Fibroblast of lung (primary cell): ENCODE measurements around the gene ERFL. TPM values are rescaled to one million over a fixed set of nuclear protein-coding genes. Genes with fewer than 3 reads are reported as not detected.

Experiments used
- DNase-seq, 2 donors: peaks; one replicate each; pipeline versions ENCODE4 v3.0.0 to v3.0.0-alpha.2; 2010; ENCODE audit warnings: low read depth in 2 of 2
- H2AFZ ChIP-seq: 2 replicates; pipeline ENCODE4 v1.5.1; 2012; ENCODE audit warnings: low read length, control low read depth, inconsistent platforms
- H3K27ac ChIP-seq: 2 replicates; pipeline ENCODE4 v1.5.1; 2011; ENCODE audit warnings: low read length, control low read depth; ENCODE audit not compliant: insufficient read depth
- H3K27me3 ChIP-seq: 2 replicates; pipeline ENCODE4 v1.5.1; 2011; ENCODE audit warnings: mild to moderate bottlenecking, low read length; ENCODE audit not compliant: control insufficient read depth, insufficient read depth
- H3K36me3 ChIP-seq: 2 replicates; pipeline ENCODE4 v1.5.1; 2011; ENCODE audit warnings: low read length; ENCODE audit not compliant: control insufficient read depth, insufficient read depth
- H3K4me1 ChIP-seq: 2 replicates; pipeline ENCODE4 v1.5.1; 2011; ENCODE audit warnings: low read length; ENCODE audit not compliant: control insufficient read depth, insufficient read depth; ENCODE audit errors: extremely low read depth
- H3K4me2 ChIP-seq: 2 replicates; pipeline ENCODE4 v1.5.1; 2011; ENCODE audit warnings: low read length, control low read depth; ENCODE audit not compliant: insufficient read depth; ENCODE audit errors: extremely low read depth
- H3K4me3 ChIP-seq, 4 experiments: fragments of 200-600 bp in 1 of 4; sonication (generic) in 1 of 4; replicated peaks in 1 of 4; 2 replicates each; pipeline ENCODE4 v1.5.1; 2011 to 2016; ENCODE audit warnings: low read length in 4 of 4, low read depth in 3 of 4, mild to moderate bottlenecking in 3 of 4, control low read depth in 2 of 4, inconsistent platforms in 1 of 4, mixed read lengths in 1 of 4; ENCODE audit not compliant: insufficient read depth in 1 of 4; ENCODE audit errors: control extremely low read depth in 1 of 4
- H3K79me2 ChIP-seq: 2 replicates; pipeline ENCODE4 v1.5.1; 2012; ENCODE audit warnings: mild to moderate bottlenecking, low read length, inconsistent platforms; ENCODE audit not compliant: control insufficient read depth, insufficient read depth
- H3K9ac ChIP-seq: 2 replicates; pipeline ENCODE4 v1.5.1; 2011; ENCODE audit warnings: mild to moderate bottlenecking, low read length, control low read depth; ENCODE audit not compliant: insufficient read depth
- H3K9me3 ChIP-seq: 2 replicates; pipeline ENCODE4 v1.5.1; 2012; ENCODE audit warnings: low read depth, low read length; ENCODE audit not compliant: control insufficient read depth, insufficient read depth
- H4K20me1 ChIP-seq: 2 replicates; pipeline ENCODE4 v1.5.1; 2011; ENCODE audit warnings: low read length; ENCODE audit not compliant: control insufficient read depth, insufficient read depth; ENCODE audit errors: extremely low read depth
- EZH2 ChIP-seq: IDR thresholded peaks from 2 replicates; pipeline ENCODE4 v1.5.1; 2012; ENCODE audit warnings: low read length, control low read depth, mild to moderate bottlenecking; ENCODE audit errors: missing control alignments
- polyA plus RNA-seq, 2 donors: library from polyadenylated mRNA; depleted of rRNA in 1 of 2; stranded (reverse) in 1 of 2; unstranded in 1 of 2; fragments of >200 nt; gene quantifications; 2 replicates each; pipeline ENCODE4 v1.2.1, GENCODE V29; 2011 to 2012; ENCODE audit warnings: missing spikeins in 1 of 2
- total RNA-seq: library from RNA; depleted of rRNA; stranded (reverse); fragments of >200 nt; gene quantifications from 2 replicates; pipeline ENCODE4 v1.2.1, GENCODE V29; 2014
- TF ChIP-seq, protein P1 (sequence below), 2 donors: IDR thresholded peaks in 1 of 2; conservative IDR thresholded peaks in 1 of 2; 1 replicate in 1 of 2; 2 replicates in 1 of 2; pipeline ENCODE4 v1.5.1; 2011 to 2012; ENCODE audit warnings: low read length in 2 of 2, control low read depth in 1 of 2, inconsistent platforms in 1 of 2, low read depth in 1 of 2, mild to moderate bottlenecking in 1 of 2

The ERFL gene
- total and polyA plus RNA-seq, 2 donors (not counting 1 experiment from before 2014, with no cell fraction given): under 0.01 to 0.03 TPM

- DNase-seq: peak; percentile 78 to 81
- H3K9ac ChIP-seq: peak overlapping the region; percentile 97
- peak overlapping the region; percentile 77 to 99 (median 82) for H3K4me3 ChIP-seq
- TF ChIP-seq EZH2: no peak
- TF ChIP-seq, protein P1, sequence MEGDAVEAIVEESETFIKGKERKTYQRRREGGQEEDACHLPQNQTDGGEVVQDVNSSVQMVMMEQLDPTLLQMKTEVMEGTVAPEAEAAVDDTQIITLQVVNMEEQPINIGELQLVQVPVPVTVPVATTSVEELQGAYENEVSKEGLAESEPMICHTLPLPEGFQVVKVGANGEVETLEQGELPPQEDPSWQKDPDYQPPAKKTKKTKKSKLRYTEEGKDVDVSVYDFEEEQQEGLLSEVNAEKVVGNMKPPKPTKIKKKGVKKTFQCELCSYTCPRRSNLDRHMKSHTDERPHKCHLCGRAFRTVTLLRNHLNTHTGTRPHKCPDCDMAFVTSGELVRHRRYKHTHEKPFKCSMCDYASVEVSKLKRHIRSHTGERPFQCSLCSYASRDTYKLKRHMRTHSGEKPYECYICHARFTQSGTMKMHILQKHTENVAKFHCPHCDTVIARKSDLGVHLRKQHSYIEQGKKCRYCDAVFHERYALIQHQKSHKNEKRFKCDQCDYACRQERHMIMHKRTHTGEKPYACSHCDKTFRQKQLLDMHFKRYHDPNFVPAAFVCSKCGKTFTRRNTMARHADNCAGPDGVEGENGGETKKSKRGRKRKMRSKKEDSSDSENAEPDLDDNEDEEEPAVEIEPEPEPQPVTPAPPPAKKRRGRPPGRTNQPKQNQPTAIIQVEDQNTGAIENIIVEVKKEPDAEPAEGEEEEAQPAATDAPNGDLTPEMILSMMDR (conservative IDR thresholded peaks at IDR 0.05 in 1 of 2, IDR thresholded peaks at IDR 0.05 in 1 of 2; ENCODE audit: low read depth in 1 of 2, low read length in 2 of 2): peak; percentile 64 to 82
- H3K4me1 ChIP-seq: peaks cover 4% of the 10 kb centered on the region
- no peak overlapping the region for H2AFZ ChIP-seq
- no peaks in the 10 kb centered on the region for H4K20me1 ChIP-seq
- H3K36me3 ChIP-seq: peaks cover 8% of the 10 kb centered on the region
- H3K79me2 ChIP-seq: peaks cover 2% of the 10 kb centered on the region
- H3K9me3 ChIP-seq: no peaks in the 10 kb centered on the region
- H3K27me3 ChIP-seq: no peaks in the 10 kb centered on the region
- peak overlapping the region; percentile 96 for H3K4me2 ChIP-seq
- H3K27ac ChIP-seq: peak overlapping the region; percentile 89
Measured at GRCh38 chr19:41957838-41958366, 29.7 kb upstream of the ERFL start.

DNA sequence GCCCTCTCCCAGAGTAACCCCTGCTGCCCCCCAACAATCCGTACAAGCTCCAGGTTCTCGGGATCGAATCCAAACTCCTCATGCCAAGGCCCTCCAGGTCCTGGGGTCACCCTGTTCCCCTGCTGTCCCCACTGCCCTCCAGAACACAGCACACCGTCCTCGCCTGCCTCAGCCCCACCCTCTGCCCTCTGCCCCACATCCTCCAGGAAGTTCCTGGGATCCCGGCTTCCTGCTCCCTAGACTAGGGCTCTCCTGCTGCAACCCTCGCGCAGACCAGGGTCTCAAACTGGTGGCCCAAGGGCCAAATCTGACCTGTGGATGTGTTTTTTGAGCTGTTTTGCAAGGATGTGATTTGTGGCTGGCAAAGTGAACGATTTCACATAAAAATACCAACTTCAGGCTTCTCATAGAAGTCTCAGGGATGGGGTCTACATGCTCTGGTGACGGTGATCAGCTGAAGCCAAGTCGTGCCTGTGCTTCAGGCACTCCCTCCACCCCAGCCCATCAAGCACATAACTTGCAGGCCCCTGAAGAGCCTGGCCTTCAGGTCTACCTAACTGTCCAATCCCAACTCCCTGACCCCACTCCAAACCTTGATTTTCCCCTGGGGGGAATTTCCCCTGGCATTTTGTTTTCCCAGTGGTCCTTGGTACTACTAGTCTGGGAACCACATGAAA lies 29.1 kb upstream of the ERFL start:
- Histone ChIP-seq H3K4me1 (peaks cover 4% of the 10 kb centered on the region), H3K4me3 (peak overlapping the region in 2 of 4 experiments; percentile 16 to 99), H2AFZ (no peak overlapping the region), H3K9me3 (no peaks in the 10 kb centered on the region), H3K27ac (no peak overlapping the region), H3K27me3 (no peaks in the 10 kb centered on the region), H3K4me2 (no peak overlapping the region), H3K79me2 (peaks cover 2% of the 10 kb centered on the region), H3K36me3 (peaks cover 8% of the 10 kb centered on the region), H3K9ac (no peak overlapping the region), H4K20me1 (no peaks in the 10 kb centered on the region)
- no peak for TF ChIP-seq EZH2
- TF ChIP-seq, protein P1 (conservative IDR thresholded peaks at IDR 0.05 in 1 of 2, IDR thresholded peaks at IDR 0.05 in 1 of 2; ENCODE audit: low read depth in 1 of 2, low read length in 2 of 2): no peak
- DNase-seq: no peak

DNA sequence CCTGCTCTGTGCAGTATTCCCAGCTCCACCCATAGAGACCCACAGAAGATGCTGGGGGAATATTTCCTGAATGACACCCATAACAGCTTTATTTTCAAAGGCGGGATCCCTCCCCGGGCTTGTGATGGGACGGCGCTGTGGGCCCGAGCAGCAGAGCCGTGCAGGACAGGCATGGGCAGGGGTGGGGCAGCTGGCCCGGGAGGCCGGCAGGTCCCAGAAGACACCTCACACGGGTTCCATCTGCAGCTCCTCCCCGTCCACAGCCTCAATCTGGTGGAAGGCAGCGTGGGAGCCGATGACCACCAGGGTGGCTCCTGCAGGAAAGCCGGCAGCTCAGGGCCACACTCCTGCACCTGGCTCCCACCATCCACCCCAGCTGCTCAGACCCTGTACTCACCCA lies 28.4 kb upstream of the ERFL start:
- Histone ChIP-seq H3K79me2 (peaks cover 2% of the 10 kb centered on the region), H2AFZ (no peak overlapping the region), H3K4me1 (peaks cover 4% of the 10 kb centered on the region), H3K9me3 (no peaks in the 10 kb centered on the region), H3K36me3 (peaks cover 8% of the 10 kb centered on the region), H3K27ac (no peak overlapping the region), H3K4me2 (no peak overlapping the region), H3K27me3 (no peaks in the 10 kb centered on the region), H3K4me3 (no peak overlapping the region), H4K20me1 (no peaks in the 10 kb centered on the region), H3K9ac (no peak overlapping the region)
- no peak for DNase-seq
- TF ChIP-seq EZH2: no peak
- TF ChIP-seq, protein P1 (conservative IDR thresholded peaks at IDR 0.05 in 1 of 2, IDR thresholded peaks at IDR 0.05 in 1 of 2; ENCODE audit: low read depth in 1 of 2, low read length in 2 of 2): no peak
